Measurements from ENCODE around the gene PPP2R1A. TPM values are rescaled to one million over a fixed set of nuclear protein-coding genes. Genes with fewer than 3 reads are reported as not detected.

Gene PPP2R1A
- total RNA-seq, 3 donors from 2014 or later: 145 to 198 (median 175) TPM

DNA sequence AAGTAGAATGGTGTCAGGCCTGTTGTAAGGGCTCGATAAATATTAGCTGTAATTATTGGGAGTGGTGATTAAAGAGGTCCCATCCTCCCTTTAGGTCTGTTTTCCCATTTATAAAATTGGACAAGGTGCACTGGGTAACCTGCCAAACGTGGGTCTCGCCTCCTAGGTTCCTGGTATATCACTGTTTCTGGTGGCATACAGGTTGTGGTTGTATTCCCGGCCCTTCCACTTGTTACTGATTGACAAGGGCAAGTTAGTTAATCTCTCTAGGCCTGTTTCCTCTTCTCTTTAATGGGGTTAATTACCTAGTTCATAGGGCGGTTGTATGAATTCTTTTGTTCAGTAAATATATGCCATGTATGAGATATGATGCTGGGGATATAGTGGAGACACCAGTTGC, 1.5 kb downstream of the PPP2R1A start:
- peaks cover 4 to 19% of the 10 kb centered on the region in 2 donors for H3K4me1 ChIP-seq
- no peaks in the 10 kb centered on the region for H3K27me3 ChIP-seq
- no peaks in the 10 kb centered on the region for H3K36me3 ChIP-seq
- DNase-seq (ENCODE audit: low spot score in 2 of 2): no peak
- peak overlapping the region; percentile 85 to 92 (median 88) for H3K4me3 ChIP-seq
- H3K9me3 ChIP-seq: no peaks in the 10 kb centered on the region
- peak overlapping the region; percentile 98 to 99 for H3K27ac ChIP-seq
- no peak for TF ChIP-seq POLR2AphosphoS5 (IDR thresholded peaks at IDR 0.05)
- no peak for TF ChIP-seq CTCF (IDR thresholded peaks at IDR 0.05)
- no peak for TF ChIP-seq POLR2A (IDR thresholded peaks at IDR 0.05)
- intact Hi-C loops (cut with DNase I; ENCODE audit: low total_unique reads): loop anchor here (2.0 kb wide), 1 partner anchor 21 kb away; the partner anchor contains the start of gene ZNF836

DNA sequence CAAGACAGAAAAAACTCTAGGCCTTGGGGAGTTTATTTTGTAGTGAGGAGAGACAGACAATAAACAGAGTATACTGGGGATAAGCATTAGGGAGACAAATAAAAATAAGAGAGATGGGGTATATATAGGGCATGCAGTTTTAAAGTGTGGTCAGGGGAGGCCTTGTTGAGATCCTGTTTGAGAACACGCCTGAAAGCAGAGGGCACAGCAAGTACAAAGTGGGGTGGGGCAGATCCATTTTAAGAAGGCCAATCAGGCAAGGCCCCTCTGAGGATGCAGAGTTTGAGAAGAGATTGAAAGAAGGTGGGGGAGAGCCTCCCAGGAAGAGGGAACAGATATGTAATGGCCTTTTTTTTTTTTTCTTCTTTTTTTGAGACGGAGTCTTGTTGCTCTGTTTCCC, 2.1 kb downstream of the PPP2R1A start:
- no peak for DNase-seq (ENCODE audit: low spot score in 2 of 2)
- intact Hi-C loops (cut with DNase I; ENCODE audit: low total_unique reads): loop anchor here (2.0 kb wide), 1 partner anchor 21 kb away; the partner anchor contains the start of gene ZNF836
- TF ChIP-seq CTCF (IDR thresholded peaks at IDR 0.05) (no peak), POLR2A (IDR thresholded peaks at IDR 0.05) (no peak), POLR2AphosphoS5 (IDR thresholded peaks at IDR 0.05) (no peak)
- H3K36me3 ChIP-seq: no peaks in the 10 kb centered on the region
- no peaks in the 10 kb centered on the region for H3K9me3 ChIP-seq
- no peaks in the 10 kb centered on the region for H3K27me3 ChIP-seq
- peak overlapping the region in 1 of 3 donors; percentile 85 for H3K4me3 ChIP-seq
- H3K27ac ChIP-seq: peak overlapping the region; percentile 98 to 99
- peaks cover 4 to 19% of the 10 kb centered on the region in 2 donors for H3K4me1 ChIP-seq

DNA sequence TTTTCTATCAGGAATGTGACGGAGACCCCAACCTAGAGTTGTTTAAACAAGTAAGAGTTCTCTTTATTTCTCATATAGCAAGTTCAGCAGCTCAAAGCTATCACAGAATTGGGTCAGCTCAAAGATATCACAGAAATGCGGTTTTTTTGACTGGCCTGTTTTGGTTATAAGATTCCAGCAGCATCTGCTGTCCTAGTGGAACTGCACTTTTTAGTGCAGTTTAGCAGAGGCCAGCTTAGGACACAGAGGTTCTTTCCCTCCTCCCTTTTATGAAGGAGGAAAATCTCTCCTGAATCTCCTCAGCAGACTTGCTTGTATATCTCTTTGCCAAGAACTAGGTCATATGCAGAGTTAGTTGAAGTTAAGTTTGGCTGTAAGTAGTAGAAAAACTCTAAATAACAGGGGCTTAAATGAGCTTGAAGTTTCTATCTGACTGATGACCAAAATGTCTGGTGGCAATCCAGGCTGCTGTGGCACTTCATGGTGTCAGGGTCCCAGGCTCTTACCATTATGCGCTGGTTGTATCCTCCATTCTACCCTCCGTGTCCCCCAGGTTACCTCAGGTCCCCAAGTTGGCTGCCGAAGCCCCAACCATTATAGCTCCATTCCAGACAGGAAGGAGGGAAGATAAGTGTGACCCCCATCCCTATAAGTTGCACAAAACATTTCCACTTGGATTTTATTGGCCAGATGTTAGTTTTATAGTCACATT, 6.6 kb downstream of the PPP2R1A start:
- Histone ChIP-seq H3K9me3 (no peaks in the 10 kb centered on the region), H3K36me3 (no peaks in the 10 kb centered on the region), H3K27ac (peak overlapping the region in 1 of 2 donors; percentile 87), H3K27me3 (no peaks in the 10 kb centered on the region), H3K4me3 (no peak overlapping the region), H3K4me1 (peaks cover 4 to 9% of the 10 kb centered on the region in 2 donors)
- no peak for DNase-seq (ENCODE audit: low spot score in 2 of 2)
- intact Hi-C loops (cut with DNase I; ENCODE audit: low total_unique reads): no loop called here
- TF ChIP-seq CTCF (IDR thresholded peaks at IDR 0.05) (no peak), POLR2AphosphoS5 (IDR thresholded peaks at IDR 0.05) (no peak), POLR2A (IDR thresholded peaks at IDR 0.05) (no peak)

- peak overlapping the region; percentile 29 to 87 for H3K27ac ChIP-seq
- no peaks in the 10 kb centered on the region for H3K4me1 ChIP-seq
- H3K4me3 ChIP-seq: no peak overlapping the region
- no peaks in the 10 kb centered on the region for H3K27me3 ChIP-seq
- TF ChIP-seq CTCF (IDR thresholded peaks at IDR 0.05) (no peak), POLR2AphosphoS5 (IDR thresholded peaks at IDR 0.05) (no peak), POLR2A (IDR thresholded peaks at IDR 0.05) (no peak)
- intact Hi-C loops (cut with DNase I; ENCODE audit: low total_unique reads): no loop called here
- H3K36me3 ChIP-seq: no peaks in the 10 kb centered on the region
- DNase-seq (ENCODE audit: low spot score in 2 of 2): no peak
- no peaks in the 10 kb centered on the region for H3K9me3 ChIP-seq
Measured at GRCh38 chr19:52197964-52198363, 8.1 kb downstream of the PPP2R1A start.

DNA sequence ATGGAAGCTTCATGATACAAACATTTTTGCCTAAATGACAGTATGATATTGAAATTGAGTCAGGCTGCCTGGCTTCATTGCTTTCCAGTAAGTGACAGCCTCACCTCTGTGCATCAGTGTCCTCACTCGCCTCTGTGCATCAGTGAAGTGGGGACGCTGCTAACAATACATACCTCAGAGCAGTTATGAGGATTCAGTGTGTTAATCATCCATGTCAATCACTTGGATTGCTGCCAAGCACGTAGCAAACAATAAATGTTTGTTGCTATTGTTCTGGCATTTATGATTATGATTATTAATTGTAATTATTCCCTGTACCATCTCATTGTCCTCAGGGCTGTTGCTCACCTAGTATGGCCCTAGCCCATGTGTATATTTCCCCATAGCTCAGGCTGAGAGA, 8.8 kb downstream of the PPP2R1A start:
- DNase-seq (ENCODE audit: low spot score in 2 of 2): no peak
- Histone ChIP-seq H3K36me3 (no peaks in the 10 kb centered on the region), H3K27ac (peak overlapping the region; percentile 15 to 87), H3K27me3 (no peaks in the 10 kb centered on the region), H3K4me1 (no peaks in the 10 kb centered on the region), H3K4me3 (no peak overlapping the region), H3K9me3 (no peaks in the 10 kb centered on the region)
- TF ChIP-seq POLR2AphosphoS5 (IDR thresholded peaks at IDR 0.05) (no peak), POLR2A (IDR thresholded peaks at IDR 0.05) (no peak), CTCF (IDR thresholded peaks at IDR 0.05) (no peak)
- intact Hi-C loops (cut with DNase I; ENCODE audit: low total_unique reads): no loop called here
